HepG2 (cell line): ENCODE measurements around the gene ME3. TPM values are rescaled to one million over a fixed set of nuclear protein-coding genes. Genes with fewer than 3 reads are reported as not detected.
A peak's percentile ranks its signal among the peaks of the same experiment; 100 is the strongest.

Experiments
- FLYWCH1 ChIP-seq: sonication (generic); formaldehyde crosslinking; IDR thresholded peaks from 2 replicates; pipeline ENCODE4 v1.8.1; 2023; ENCODE audit warnings: mild to moderate bottlenecking, missing genetic modification reagents
- FOSL2 ChIP-seq: sonication (generic); formaldehyde crosslinking; IDR thresholded peaks from 2 replicates; pipeline ENCODE4 v1.4.0; 2020; ENCODE audit warnings: missing genetic modification reagents
- HNRNPK ChIP-seq: fragments of 200-400 bp; formaldehyde crosslinking; IDR thresholded peaks from 2 replicates; pipeline ENCODE4 v1.6.1; 2018; ENCODE audit warnings: low read length, low read depth, moderate library complexity, mild to moderate bottlenecking; ENCODE audit not compliant: poor library complexity, severe bottlenecking
- HOXD1 ChIP-seq: sonication (generic); formaldehyde crosslinking; IDR thresholded peaks from 2 replicates; pipeline ENCODE4 v1.5.0; 2020; ENCODE audit warnings: missing genetic modification reagents
- MEIS2 ChIP-seq: sonication (generic); formaldehyde crosslinking; IDR thresholded peaks from 2 replicates; pipeline ENCODE4 v1.9.0; 2021; ENCODE audit warnings: mild to moderate bottlenecking, missing genetic modification reagents
- NR1H2 ChIP-seq: sonication (generic); formaldehyde crosslinking; IDR thresholded peaks from 2 replicates; pipeline ENCODE4 v1.8.1; 2022; ENCODE audit warnings: low read depth, missing genetic modification reagents, borderline replicate concordance
- PHF21A ChIP-seq: sonication (generic); formaldehyde crosslinking; IDR thresholded peaks from 2 replicates; pipeline ENCODE4 v1.5.0; 2020; ENCODE audit warnings: mild to moderate bottlenecking, missing genetic modification reagents
- RFX1 ChIP-seq: fragments of 450-650 bp; IDR thresholded peaks from 2 replicates; pipeline ENCODE4 v1.6.1; 2017
- SOX6 ChIP-seq, 2 experiments: fragments of 450-650 bp in 1 of 2; sonication (generic) in 1 of 2; formaldehyde crosslinking in 1 of 2; IDR thresholded peaks; 2 replicates each; pipeline versions ENCODE4 v1.4.0 to v1.6.1; 2017 to 2020; ENCODE audit warnings: antibody characterized with exemption in 1 of 2, mild to moderate bottlenecking in 1 of 2, missing genetic modification reagents in 1 of 2
- U2AF1 ChIP-seq: fragments of 200-400 bp; formaldehyde crosslinking; optimal IDR thresholded peaks from 2 replicates; pipeline ENCODE3; 2017; ENCODE audit warnings: mild to moderate bottlenecking, low read depth, low read length
- YY1 ChIP-seq: IDR thresholded peaks from 2 replicates; pipeline ENCODE4 v1.6.1; 2011; ENCODE audit warnings: low read length, low read depth, moderate library complexity, mild to moderate bottlenecking; ENCODE audit not compliant: insufficient read depth, insufficient replicate concordance
- ZGPAT ChIP-seq: IDR thresholded peaks from 2 replicates; pipeline ENCODE4 v1.6.1; 2016; ENCODE audit warnings: mild to moderate bottlenecking
- ZNF180 ChIP-seq: sonication (generic); formaldehyde crosslinking; IDR thresholded peaks from 2 replicates; pipeline ENCODE4 v1.4.0; 2020; ENCODE audit warnings: low read depth, missing genetic modification reagents, borderline replicate concordance
- ZNF775 ChIP-seq: sonication (generic); formaldehyde crosslinking; IDR thresholded peaks from 2 replicates; pipeline ENCODE4 v1.4.0; 2020; ENCODE audit warnings: missing genetic modification reagents, mild to moderate bottlenecking, moderate library complexity, borderline replicate concordance
- ZSCAN9 ChIP-seq: IDR thresholded peaks from 2 replicates; pipeline ENCODE4 v1.6.1; 2016; ENCODE audit warnings: borderline replicate concordance
- polyA plus RNA-seq, 8 experiments: library from polyadenylated mRNA; depleted of rRNA in 3 of 8; stranded (reverse) in 7 of 8; unstranded in 1 of 8; fragments of >200 nt; fragmentation: Illumina TruSeq in 4 of 8; extraction: Trizol in 4 of 8; gene quantifications; 2 replicates each; pipeline versions ENCODE4 v1.2.1 to v1.2.3, GENCODE V29; 2011 to 2016; ENCODE audit warnings: low read depth in 4 of 8, missing spikeins in 1 of 8, mixed read lengths in 1 of 8; ENCODE audit not compliant: insufficient read depth in 1 of 8
- total RNA-seq, 5 experiments: library from RNA; depleted of rRNA; stranded (reverse); fragments of >200 nt; fragmentation: Illumina TruSeq; extraction: Trizol; gene quantifications; 2 replicates each; pipeline ENCODE4 v1.2.3, GENCODE V29; 2016; ENCODE audit warnings: low read depth in 1 of 5
- TF ChIP-seq, protein P1 (sequence below): sonication (generic); formaldehyde crosslinking; IDR thresholded peaks from 2 replicates; pipeline ENCODE4 v1.9.0; 2021; ENCODE audit warnings: missing genetic modification reagents, borderline replicate concordance
- TF ChIP-seq, protein P2 (sequence below): sonication (generic); formaldehyde crosslinking; IDR thresholded peaks from 2 replicates; pipeline ENCODE4 v1.8.1; 2023; ENCODE audit warnings: mild to moderate bottlenecking, inconsistent platforms, moderate library complexity, missing genetic modification reagents, borderline replicate concordance
- TF ChIP-seq, protein P3 (sequence below): IDR thresholded peaks from 2 replicates; pipeline ENCODE4 v1.4.0; 2020; ENCODE audit warnings: mild to moderate bottlenecking, missing genetic modification reagents

ME3 gene
- total and polyA plus RNA-seq, 2 of the 13 experiments (the other 11 are each of a cell fraction or from before 2014, with no cell fraction given), result not detected

DNA sequence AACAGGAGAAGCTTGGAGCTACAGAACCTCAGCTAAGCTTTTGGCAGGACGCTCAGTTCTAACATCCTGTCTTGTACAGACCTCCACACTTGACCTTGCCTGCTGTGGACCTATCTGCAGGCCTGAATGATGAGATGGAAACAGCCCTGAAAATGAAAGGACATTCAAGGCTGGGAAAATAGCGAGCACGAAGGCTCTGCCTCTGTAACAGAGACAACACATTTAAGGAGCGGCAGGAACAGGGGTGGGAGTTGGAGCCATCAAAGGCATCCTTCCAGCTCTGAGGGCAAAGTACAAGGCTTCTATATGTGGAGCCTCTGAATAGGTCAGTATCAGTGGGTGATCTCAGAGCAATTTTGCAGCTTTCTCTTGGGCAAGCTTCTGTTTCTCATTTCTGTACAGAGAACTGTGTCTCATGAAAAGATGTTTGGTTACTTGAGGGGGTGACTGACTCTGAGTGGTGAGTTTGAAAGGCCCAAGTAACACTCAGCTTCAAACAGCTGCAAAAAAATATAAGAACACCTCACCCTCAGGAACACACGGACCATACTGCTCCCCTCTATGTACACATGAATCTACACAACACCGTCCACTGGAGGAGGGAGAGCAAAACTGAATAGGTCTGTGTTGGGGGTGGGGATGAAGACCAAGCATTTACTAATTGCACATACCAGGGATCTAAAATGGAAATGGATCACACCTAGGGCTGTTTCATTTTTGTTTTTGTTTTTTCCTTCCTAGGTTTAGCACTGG is 196.1 kb downstream of the ME3 start (continued):
- TF ChIP-seq HNRNPK (no peak), ZNF180 (no peak), MEIS2 (CRISPR knock-in tag) (no peak), ZGPAT (CRISPR knock-in tag) (no peak), YY1 (no peak), ZSCAN9 (CRISPR knock-in tag) (peak; percentile 42; the same call in 1 of the 2 replicates), NR1H2 (CRISPR knock-in tag) (no peak), PHF21A (peak; percentile 20; the same call in 1 of the 2 replicates), U2AF1 (no peak), FOSL2 (CRISPR knock-in tag) (0 out of 2 replicates have a peak, but pooled peaks have one; percentile 8), HOXD1 (no peak), ZNF775 (no peak), SOX6 (IDR thresholded peaks at IDR 0.05) (no peak), SOX6 (CRISPR knock-in tag; IDR thresholded peaks at IDR 0.05) (peak; percentile 21; the same call in 1 of the 2 replicates), RFX1 (no peak), FLYWCH1 (CRISPR knock-in tag) (no peak)
- TF ChIP-seq, protein P1, sequence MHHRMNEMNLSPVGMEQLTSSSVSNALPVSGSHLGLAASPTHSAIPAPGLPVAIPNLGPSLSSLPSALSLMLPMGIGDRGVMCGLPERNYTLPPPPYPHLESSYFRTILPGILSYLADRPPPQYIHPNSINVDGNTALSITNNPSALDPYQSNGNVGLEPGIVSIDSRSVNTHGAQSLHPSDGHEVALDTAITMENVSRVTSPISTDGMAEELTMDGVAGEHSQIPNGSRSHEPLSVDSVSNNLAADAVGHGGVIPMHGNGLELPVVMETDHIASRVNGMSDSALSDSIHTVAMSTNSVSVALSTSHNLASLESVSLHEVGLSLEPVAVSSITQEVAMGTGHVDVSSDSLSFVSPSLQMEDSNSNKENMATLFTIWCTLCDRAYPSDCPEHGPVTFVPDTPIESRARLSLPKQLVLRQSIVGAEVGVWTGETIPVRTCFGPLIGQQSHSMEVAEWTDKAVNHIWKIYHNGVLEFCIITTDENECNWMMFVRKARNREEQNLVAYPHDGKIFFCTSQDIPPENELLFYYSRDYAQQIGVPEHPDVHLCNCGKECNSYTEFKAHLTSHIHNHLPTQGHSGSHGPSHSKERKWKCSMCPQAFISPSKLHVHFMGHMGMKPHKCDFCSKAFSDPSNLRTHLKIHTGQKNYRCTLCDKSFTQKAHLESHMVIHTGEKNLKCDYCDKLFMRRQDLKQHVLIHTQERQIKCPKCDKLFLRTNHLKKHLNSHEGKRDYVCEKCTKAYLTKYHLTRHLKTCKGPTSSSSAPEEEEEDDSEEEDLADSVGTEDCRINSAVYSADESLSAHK (CRISPR knock-in tag), result no peak
- TF ChIP-seq, protein P2, sequence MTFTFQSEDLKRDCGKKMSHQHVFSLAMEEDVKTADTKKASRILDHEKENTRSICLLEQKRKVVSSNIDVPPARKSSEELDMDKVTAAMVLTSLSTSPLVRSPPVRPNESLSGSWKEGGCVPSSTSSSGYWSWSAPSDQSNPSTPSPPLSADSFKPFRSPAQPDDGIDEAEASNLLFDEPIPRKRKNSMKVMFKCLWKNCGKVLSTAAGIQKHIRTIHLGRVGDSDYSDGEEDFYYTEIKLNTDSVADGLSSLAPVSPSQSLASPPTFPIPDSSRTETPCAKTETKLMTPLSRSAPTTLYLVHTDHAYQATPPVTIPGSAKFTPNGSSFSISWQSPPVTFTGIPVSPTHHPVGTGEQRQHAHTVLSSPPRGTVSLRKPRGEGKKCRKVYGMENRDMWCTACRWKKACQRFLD (CRISPR knock-in tag), result no peak
- TF ChIP-seq, protein P3, sequence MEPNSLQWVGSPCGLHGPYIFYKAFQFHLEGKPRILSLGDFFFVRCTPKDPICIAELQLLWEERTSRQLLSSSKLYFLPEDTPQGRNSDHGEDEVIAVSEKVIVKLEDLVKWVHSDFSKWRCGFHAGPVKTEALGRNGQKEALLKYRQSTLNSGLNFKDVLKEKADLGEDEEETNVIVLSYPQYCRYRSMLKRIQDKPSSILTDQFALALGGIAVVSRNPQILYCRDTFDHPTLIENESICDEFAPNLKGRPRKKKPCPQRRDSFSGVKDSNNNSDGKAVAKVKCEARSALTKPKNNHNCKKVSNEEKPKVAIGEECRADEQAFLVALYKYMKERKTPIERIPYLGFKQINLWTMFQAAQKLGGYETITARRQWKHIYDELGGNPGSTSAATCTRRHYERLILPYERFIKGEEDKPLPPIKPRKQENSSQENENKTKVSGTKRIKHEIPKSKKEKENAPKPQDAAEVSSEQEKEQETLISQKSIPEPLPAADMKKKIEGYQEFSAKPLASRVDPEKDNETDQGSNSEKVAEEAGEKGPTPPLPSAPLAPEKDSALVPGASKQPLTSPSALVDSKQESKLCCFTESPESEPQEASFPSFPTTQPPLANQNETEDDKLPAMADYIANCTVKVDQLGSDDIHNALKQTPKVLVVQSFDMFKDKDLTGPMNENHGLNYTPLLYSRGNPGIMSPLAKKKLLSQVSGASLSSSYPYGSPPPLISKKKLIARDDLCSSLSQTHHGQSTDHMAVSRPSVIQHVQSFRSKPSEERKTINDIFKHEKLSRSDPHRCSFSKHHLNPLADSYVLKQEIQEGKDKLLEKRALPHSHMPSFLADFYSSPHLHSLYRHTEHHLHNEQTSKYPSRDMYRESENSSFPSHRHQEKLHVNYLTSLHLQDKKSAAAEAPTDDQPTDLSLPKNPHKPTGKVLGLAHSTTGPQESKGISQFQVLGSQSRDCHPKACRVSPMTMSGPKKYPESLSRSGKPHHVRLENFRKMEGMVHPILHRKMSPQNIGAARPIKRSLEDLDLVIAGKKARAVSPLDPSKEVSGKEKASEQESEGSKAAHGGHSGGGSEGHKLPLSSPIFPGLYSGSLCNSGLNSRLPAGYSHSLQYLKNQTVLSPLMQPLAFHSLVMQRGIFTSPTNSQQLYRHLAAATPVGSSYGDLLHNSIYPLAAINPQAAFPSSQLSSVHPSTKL (CRISPR knock-in tag), result peak; percentile 79
